Measurements from ENCODE around the gene BASP1.

The BASP1 gene

GRCh38 chr5:17213938-17214337 lies 3.5 kb upstream of the BASP1 start:
- TF ChIP-seq GATA2 (IDR thresholded peaks at IDR 0.05; ENCODE audit: low read depth, low read length), result no peak
- no peak for TF ChIP-seq GATA3 (IDR thresholded peaks at IDR 0.05; ENCODE audit: low read depth, low read length)

GRCh38 chr5:17214893-17215292 lies 2.5 kb upstream of the BASP1 start:
- TF ChIP-seq GATA2 (IDR thresholded peaks at IDR 0.05; ENCODE audit: low read depth, low read length), result no peak

GRCh38 chr5:17215361-17215760 lies 2.1 kb upstream of the BASP1 start:
- TF ChIP-seq GATA3 (IDR thresholded peaks at IDR 0.05; ENCODE audit: low read depth, low read length) (no peak), GATA2 (IDR thresholded peaks at IDR 0.05; ENCODE audit: low read depth, low read length) (no peak)

GRCh38 chr5:17216176-17216973 lies 1.1 kb upstream of the BASP1 start:
- TF ChIP-seq GATA2 (IDR thresholded peaks at IDR 0.05; ENCODE audit: low read depth, low read length) (no peak), GATA3 (IDR thresholded peaks at IDR 0.05; ENCODE audit: low read depth, low read length) (no peak)

- TF ChIP-seq GATA2 (IDR thresholded peaks at IDR 0.05; ENCODE audit: low read depth, low read length) (no peak), GATA3 (IDR thresholded peaks at IDR 0.05; ENCODE audit: low read depth, low read length) (no peak)
Measured at GRCh38 chr5:17216974-17217492, 398 bp upstream of the BASP1 start.

GRCh38 chr5:17218353-17219005 lies 1.0 kb downstream of the BASP1 start:
- TF ChIP-seq GATA3 (IDR thresholded peaks at IDR 0.05; ENCODE audit: low read depth, low read length) (no peak), GATA2 (IDR thresholded peaks at IDR 0.05; ENCODE audit: low read depth, low read length) (no peak)

- TF ChIP-seq GATA2 (IDR thresholded peaks at IDR 0.05; ENCODE audit: low read depth, low read length), result no peak
- no peak for TF ChIP-seq GATA3 (IDR thresholded peaks at IDR 0.05; ENCODE audit: low read depth, low read length)
Measured at GRCh38 chr5:17219006-17219422, 1.6 kb downstream of the BASP1 start.

- TF ChIP-seq GATA2 (IDR thresholded peaks at IDR 0.05; ENCODE audit: low read depth, low read length) (no peak), GATA3 (IDR thresholded peaks at IDR 0.05; ENCODE audit: low read depth, low read length) (no peak)
Measured at GRCh38 chr5:17219469-17219868, 2.0 kb downstream of the BASP1 start.

GRCh38 chr5:17219992-17220391 lies 2.6 kb downstream of the BASP1 start:
- TF ChIP-seq GATA3 (IDR thresholded peaks at IDR 0.05; ENCODE audit: low read depth, low read length) (no peak), GATA2 (IDR thresholded peaks at IDR 0.05; ENCODE audit: low read depth, low read length) (no peak)

GRCh38 chr5:17220469-17220868 lies 3.0 kb downstream of the BASP1 start:
- no peak for TF ChIP-seq GATA2 (IDR thresholded peaks at IDR 0.05; ENCODE audit: low read depth, low read length)
- TF ChIP-seq GATA3 (IDR thresholded peaks at IDR 0.05; ENCODE audit: low read depth, low read length), result no peak

- TF ChIP-seq GATA3 (IDR thresholded peaks at IDR 0.05; ENCODE audit: low read depth, low read length) (no peak), GATA2 (IDR thresholded peaks at IDR 0.05; ENCODE audit: low read depth, low read length) (no peak)
Measured at GRCh38 chr5:17221843-17222636, 4.6 kb downstream of the BASP1 start.

GRCh38 chr5:17222664-17223063 lies 5.2 kb downstream of the BASP1 start:
- TF ChIP-seq GATA3 (IDR thresholded peaks at IDR 0.05; ENCODE audit: low read depth, low read length), result no peak
- no peak for TF ChIP-seq GATA2 (IDR thresholded peaks at IDR 0.05; ENCODE audit: low read depth, low read length)

- TF ChIP-seq GATA3 (IDR thresholded peaks at IDR 0.05; ENCODE audit: low read depth, low read length), result no peak
- TF ChIP-seq GATA2 (IDR thresholded peaks at IDR 0.05; ENCODE audit: low read depth, low read length), result no peak
Measured at GRCh38 chr5:17223367-17224185, 6.1 kb downstream of the BASP1 start.

Measured in SH-SY5Y (cell line).